ENCODE data around the gene SAMD10.
A peak's percentile ranks its signal among the peaks of the same experiment; 100 is the strongest.
"Not testable (repeated sequence)": the region's sequence is repeated elsewhere in the genome, so short reads cannot be mapped to it uniquely, and the experiment has no call there.

The SAMD10 gene

GRCh38 chr20:63939061-63939935 is 40.1 kb downstream of the SAMD10 start:
- no peaks in the 10 kb centered on the region for H3K27me3 Mint-ChIP-seq
- ATAC-seq (ENCODE audit: low read depth), result no peak
- no peak for DNase-seq (ENCODE audit: low spot score in 2 of 2)
- H3K9me3 Mint-ChIP-seq, result no peaks in the 10 kb centered on the region
- H3K4me3 Mint-ChIP-seq, result no peak overlapping the region
- H3K4me1 Mint-ChIP-seq, result peaks cover 13% of the 10 kb centered on the region
- H3K36me3 Mint-ChIP-seq, result peaks cover 18% of the 10 kb centered on the region
- no peak overlapping the region for H3K27ac Mint-ChIP-seq

- Mint-ChIP-seq H3K4me1 (peaks cover 13% of the 10 kb centered on the region), H3K4me3 (no peak overlapping the region), H3K36me3 (peaks cover 16% of the 10 kb centered on the region), H3K9me3 (no peaks in the 10 kb centered on the region), H3K27ac (no peak overlapping the region), H3K27me3 (no peaks in the 10 kb centered on the region)
- no peak for ATAC-seq (ENCODE audit: low read depth)
- DNase-seq (ENCODE audit: low spot score in 2 of 2), result no peak
These were observed 41.8 kb downstream of the SAMD10 start for GRCh38 chr20:63937596-63937995.

- H3K4me3 Mint-ChIP-seq, result no peak overlapping the region
- H3K27me3 Mint-ChIP-seq, result no peaks in the 10 kb centered on the region
- H3K9me3 Mint-ChIP-seq, result no peaks in the 10 kb centered on the region
- DNase-seq (ENCODE audit: low spot score in 2 of 2) (no peak), ATAC-seq (ENCODE audit: low read depth) (no peak)
- H3K36me3 Mint-ChIP-seq, result peaks cover 16% of the 10 kb centered on the region
- no peak overlapping the region for H3K27ac Mint-ChIP-seq
- peaks cover 6% of the 10 kb centered on the region for H3K4me1 Mint-ChIP-seq
These were observed 44.0 kb downstream of the SAMD10 start for GRCh38 chr20:63935447-63935846.

GRCh38 chr20:63934271-63935068 is 45.0 kb downstream of the SAMD10 start:
- no peak for ATAC-seq (ENCODE audit: low read depth)
- DNase-seq (ENCODE audit: low spot score in 2 of 2), result no peak
- no peaks in the 10 kb centered on the region for H3K9me3 Mint-ChIP-seq
- H3K4me1 Mint-ChIP-seq, result peaks cover 6% of the 10 kb centered on the region
- no peak overlapping the region for H3K4me3 Mint-ChIP-seq
- H3K27ac Mint-ChIP-seq, result no peak overlapping the region
- peaks cover 20% of the 10 kb centered on the region for H3K36me3 Mint-ChIP-seq
- H3K27me3 Mint-ChIP-seq, result no peaks in the 10 kb centered on the region

- Mint-ChIP-seq H3K27ac (no peak overlapping the region), H3K4me3 (no peak overlapping the region), H3K36me3 (peaks cover 26% of the 10 kb centered on the region), H3K27me3 (no peaks in the 10 kb centered on the region), H3K4me1 (peaks cover 6% of the 10 kb centered on the region), H3K9me3 (no peaks in the 10 kb centered on the region)
- DNase-seq (ENCODE audit: low spot score in 2 of 2) (no peak), ATAC-seq (ENCODE audit: low read depth) (no peak)
These were observed 45.8 kb downstream of the SAMD10 start for GRCh38 chr20:63933646-63934045.

GRCh38 chr20:63932606-63933160 is 46.8 kb downstream of the SAMD10 start:
- Mint-ChIP-seq H3K9me3 (no peaks in the 10 kb centered on the region), H3K27me3 (no peaks in the 10 kb centered on the region), H3K4me3 (no peak overlapping the region), H3K36me3 (peaks cover 33% of the 10 kb centered on the region), H3K27ac (no peak overlapping the region), H3K4me1 (peaks cover 6% of the 10 kb centered on the region)
- DNase-seq (ENCODE audit: low spot score in 2 of 2), result no peak
- no peak for ATAC-seq (ENCODE audit: low read depth)

GRCh38 chr20:63931735-63932134 is 47.7 kb downstream of the SAMD10 start:
- Mint-ChIP-seq H3K4me3 (no peak overlapping the region), H3K36me3 (peaks cover 33% of the 10 kb centered on the region), H3K9me3 (no peaks in the 10 kb centered on the region), H3K27me3 (no peaks in the 10 kb centered on the region), H3K4me1 (peaks cover 8% of the 10 kb centered on the region), H3K27ac (no peak overlapping the region)
- no peak for DNase-seq (ENCODE audit: low spot score in 2 of 2)
- no peak for ATAC-seq (ENCODE audit: low read depth)

- Mint-ChIP-seq H3K4me3 (no peak overlapping the region), H3K27ac (peak overlapping the region; percentile 68), H3K4me1 (peaks cover 12% of the 10 kb centered on the region), H3K9me3 (no peaks in the 10 kb centered on the region), H3K27me3 (no peaks in the 10 kb centered on the region), H3K36me3 (peaks cover 35% of the 10 kb centered on the region)
- ATAC-seq (ENCODE audit: low read depth), result no peak
- DNase-seq (ENCODE audit: low spot score in 2 of 2), result no peak
These were observed 48.4 kb downstream of the SAMD10 start for GRCh38 chr20:63930971-63931553.

GRCh38 chr20:63929473-63929883 is 50.0 kb downstream of the SAMD10 start:
- not testable (repeated sequence) for DNase-seq (ENCODE audit: low spot score in 2 of 2); H3K27ac Mint-ChIP-seq; H3K27me3 Mint-ChIP-seq; H3K4me3 Mint-ChIP-seq; ATAC-seq (ENCODE audit: low read depth); H3K9me3 Mint-ChIP-seq
- peaks cover 12% of the 10 kb centered on the region for H3K4me1 Mint-ChIP-seq
- peaks cover 33% of the 10 kb centered on the region for H3K36me3 Mint-ChIP-seq

- Mint-ChIP-seq H3K36me3 (peaks cover 33% of the 10 kb centered on the region), H3K27me3 (no peaks in the 10 kb centered on the region), H3K4me1 (peaks cover 12% of the 10 kb centered on the region), H3K4me3 (no peak overlapping the region), H3K9me3 (no peaks in the 10 kb centered on the region), H3K27ac (no peak overlapping the region)
- ATAC-seq (ENCODE audit: low read depth) (no peak), DNase-seq (ENCODE audit: low spot score in 2 of 2) (no peak)
These were observed 50.4 kb downstream of the SAMD10 start for GRCh38 chr20:63929071-63929470.

- peaks cover 27% of the 10 kb centered on the region for H3K36me3 Mint-ChIP-seq
These were observed 53.1 kb downstream of the SAMD10 start for GRCh38 chr20:63926298-63926697.

GRCh38 chr20:63924241-63924640 is 55.2 kb downstream of the SAMD10 start:
- Mint-ChIP-seq H3K27me3 (no peaks in the 10 kb centered on the region), H3K36me3 (peaks cover 17% of the 10 kb centered on the region), H3K4me1 (peaks cover 14% of the 10 kb centered on the region), H3K27ac (no peak overlapping the region), H3K4me3 (no peak overlapping the region), H3K9me3 (no peaks in the 10 kb centered on the region)
- no peak for ATAC-seq (ENCODE audit: low read depth)
- no peak for DNase-seq (ENCODE audit: low spot score in 2 of 2)

More at GRCh38 chr20:63926298-63926697, 53.1 kb downstream of the SAMD10 start:
- no peak for DNase-seq (ENCODE audit: low spot score in 2 of 2)
- Mint-ChIP-seq H3K27me3 (no peaks in the 10 kb centered on the region), H3K4me1 (peaks cover 14% of the 10 kb centered on the region), H3K4me3 (no peak overlapping the region), H3K27ac (no peak overlapping the region), H3K9me3 (no peaks in the 10 kb centered on the region)
- ATAC-seq (ENCODE audit: low read depth), result no peak
